Medulla oblongata (tissue), 1 donor: ENCODE data around the gene MYCBP2.
"Not testable (repeated sequence)": the region's sequence is repeated elsewhere in the genome, so short reads cannot be mapped to it uniquely, and the experiment has no call there.

Experiments used
- DNase-seq: peaks from one replicate; pipeline ENCODE4 v3.0.0-alpha.2; 2015; ENCODE audit errors: extremely low spot score

Gene MYCBP2

DNA sequence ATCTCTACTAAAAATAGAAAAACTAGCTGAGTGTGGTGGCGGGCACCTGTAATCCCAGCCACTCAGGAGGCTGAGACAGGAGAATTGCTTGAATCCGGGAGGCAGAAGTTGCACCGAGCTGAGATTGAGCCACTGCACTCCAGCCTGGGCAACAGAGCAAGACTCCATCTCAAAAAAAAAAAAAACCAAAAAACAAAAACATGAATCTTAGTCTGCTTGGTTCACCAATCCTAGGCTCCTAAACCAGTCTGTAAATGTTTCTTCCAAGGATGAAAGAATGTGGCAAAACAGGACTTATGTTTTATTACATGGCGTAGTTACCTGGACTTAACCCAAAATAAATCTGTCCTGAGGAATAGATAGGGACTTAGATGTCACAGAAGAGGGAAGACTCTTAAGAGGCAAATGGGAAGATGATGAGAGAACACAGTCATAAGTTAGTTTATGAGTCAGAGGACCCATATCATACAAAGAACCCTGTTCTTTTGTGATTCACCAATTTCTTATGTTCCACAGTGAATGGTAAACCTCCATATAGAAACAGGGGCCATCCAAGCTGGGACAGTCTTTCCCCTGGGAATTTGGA is 293.1 kb downstream of the MYCBP2 start:
- no peak for DNase-seq

- DNase-seq: no peak
These were observed 295.1 kb downstream of the MYCBP2 start for GRCh38 chr13:77031656-77032243.

- DNase-seq: no peak
These were observed 297.5 kb downstream of the MYCBP2 start for GRCh38 chr13:77029436-77029835.

GRCh38 chr13:77028202-77028601 is 298.7 kb downstream of the MYCBP2 start:
- peak; percentile 62 for DNase-seq

DNA sequence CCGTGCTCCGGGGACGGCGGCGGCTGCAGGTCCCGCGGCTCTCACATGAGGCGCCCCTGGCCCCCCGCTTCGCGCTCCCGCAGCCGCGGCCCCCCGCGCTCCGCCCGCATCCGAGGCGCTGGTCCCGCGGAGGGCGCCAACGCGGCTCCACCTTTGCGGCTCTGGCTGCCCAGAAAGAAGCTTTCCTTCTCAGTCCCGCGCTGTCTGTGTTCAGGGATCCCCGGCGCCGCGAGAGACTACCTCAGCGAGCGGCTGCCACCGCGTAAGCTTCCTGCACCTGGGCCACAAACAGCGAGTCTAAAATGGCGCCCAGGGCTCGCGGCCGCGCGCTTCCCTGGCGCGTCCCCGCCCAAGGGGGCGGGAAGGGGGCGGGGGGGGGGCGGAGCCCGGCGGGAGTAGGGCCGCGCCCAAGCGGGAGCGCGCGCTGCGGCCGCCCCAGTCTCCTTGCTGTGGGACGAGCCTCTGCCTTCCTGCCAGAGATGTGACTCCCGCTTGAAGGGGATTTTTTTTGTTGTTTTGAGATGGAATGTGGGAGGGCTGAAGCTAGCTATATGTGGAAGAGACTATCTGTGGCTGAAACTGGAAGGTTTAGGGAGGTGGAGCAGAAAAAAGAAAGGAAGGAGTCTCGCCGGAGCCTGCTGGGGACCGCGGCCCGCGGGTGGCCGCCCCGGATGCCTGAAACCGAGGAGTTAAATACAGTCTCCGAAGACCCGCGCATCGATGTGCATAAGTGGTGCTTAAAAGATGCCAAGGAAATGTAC is 299.9 kb downstream of the MYCBP2 start, which contains the start of gene FBXL3:
FBXL3 (minus strand) TSS at position 299 of the 761 bp plus-strand sequence. CDS start 5,299 bp downstream, outside the sequence.
- peak; percentile 90 for DNase-seq

GRCh38 chr13:77026255-77026860 is 300.5 kb downstream of the MYCBP2 start:
- peak; percentile 73 for DNase-seq

DNA sequence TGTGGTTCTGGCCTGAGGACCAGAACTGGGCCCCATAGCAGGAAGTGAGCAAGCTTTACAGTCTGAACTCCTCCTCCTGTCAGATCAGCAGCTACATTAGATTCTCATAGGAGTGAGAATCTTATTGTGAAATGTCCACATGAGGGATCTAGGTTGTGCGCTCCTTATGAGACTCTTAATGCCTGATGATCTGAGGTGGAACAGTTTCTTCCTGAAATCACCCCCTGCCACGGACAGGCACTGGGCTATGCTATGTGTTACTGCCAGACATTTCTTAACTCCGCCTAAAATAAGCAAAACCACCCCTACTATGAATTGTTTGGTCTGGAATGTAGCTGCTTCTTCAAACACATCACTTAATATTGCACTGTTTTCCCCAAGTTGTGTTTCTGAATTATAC is 304.6 kb downstream of the MYCBP2 start:
- DNase-seq: no peak

GRCh38 chr13:77019756-77020155 is 307.1 kb downstream of the MYCBP2 start:
- DNase-seq: no peak

GRCh38 chr13:77016888-77017623 is 309.8 kb downstream of the MYCBP2 start:
- no peak for DNase-seq

GRCh38 chr13:77016251-77016812 is 310.6 kb downstream of the MYCBP2 start:
- DNase-seq: no peak

DNA sequence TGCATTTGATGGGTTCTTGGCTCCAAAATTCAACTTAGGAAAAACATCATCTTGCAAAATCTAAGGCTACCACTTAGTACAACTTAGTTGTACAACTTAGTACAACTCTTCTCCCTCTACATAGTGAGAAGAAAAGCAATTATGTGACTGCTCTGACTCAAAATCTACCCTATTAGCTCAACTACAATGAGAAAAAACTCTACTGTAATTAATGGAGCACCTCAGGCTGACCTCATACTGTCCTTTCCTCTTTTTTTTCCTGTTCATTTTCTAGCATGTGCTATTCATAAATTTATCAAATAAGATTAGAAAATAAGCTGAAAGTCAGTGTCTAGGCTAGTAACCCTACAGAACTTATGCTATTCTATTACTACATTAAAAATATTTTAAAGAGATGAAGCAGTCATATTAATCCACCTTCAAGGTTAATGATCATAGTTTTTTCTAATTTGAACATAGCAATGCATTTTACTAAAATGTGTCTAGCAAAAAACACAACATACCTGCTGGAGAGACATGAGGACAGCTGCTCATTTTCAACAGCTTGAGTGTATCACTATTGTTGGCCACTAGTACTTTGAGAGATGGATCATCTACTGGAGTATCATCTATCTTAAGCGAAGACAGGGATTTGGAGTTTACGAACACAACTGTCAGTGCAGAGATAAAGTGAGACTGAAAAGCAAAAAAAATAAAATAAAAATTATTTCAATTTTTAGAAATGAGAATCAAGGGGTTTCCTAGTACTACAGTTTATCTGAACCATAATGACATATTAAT is 311.8 kb downstream of the MYCBP2 start:
- DNase-seq: no peak

DNA sequence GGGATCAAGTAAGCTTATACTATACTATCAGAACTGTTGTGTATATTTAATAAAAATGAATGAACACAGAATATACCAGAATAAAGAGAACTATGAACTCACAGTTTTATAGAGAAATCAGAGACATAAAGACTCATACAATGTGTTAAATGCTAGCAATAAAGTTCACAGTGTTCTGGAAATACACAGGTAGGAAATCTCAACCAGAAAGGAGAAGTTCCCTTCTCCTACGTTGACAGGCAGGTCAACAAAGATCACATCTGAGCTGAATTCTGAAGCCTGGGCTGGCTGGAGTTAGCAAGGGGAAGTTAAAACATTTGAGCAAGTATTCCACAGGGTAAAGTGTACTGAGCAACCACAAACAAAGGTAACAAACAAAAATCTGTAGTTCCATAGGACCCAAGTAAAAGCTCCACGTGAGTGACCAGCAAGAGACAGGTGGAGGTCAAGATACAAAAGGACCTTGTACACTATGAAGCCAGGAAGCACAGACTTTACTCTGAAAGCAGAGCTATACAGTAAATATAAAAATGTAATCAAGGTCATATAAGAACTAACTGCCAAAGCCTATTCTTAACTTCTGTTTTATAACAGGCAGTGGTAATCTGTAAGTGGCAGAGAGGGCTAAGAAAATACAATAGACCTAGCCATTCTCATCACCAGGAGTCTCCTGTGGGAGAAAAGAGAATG is 312.9 kb downstream of the MYCBP2 start:
- no peak for DNase-seq

DNA sequence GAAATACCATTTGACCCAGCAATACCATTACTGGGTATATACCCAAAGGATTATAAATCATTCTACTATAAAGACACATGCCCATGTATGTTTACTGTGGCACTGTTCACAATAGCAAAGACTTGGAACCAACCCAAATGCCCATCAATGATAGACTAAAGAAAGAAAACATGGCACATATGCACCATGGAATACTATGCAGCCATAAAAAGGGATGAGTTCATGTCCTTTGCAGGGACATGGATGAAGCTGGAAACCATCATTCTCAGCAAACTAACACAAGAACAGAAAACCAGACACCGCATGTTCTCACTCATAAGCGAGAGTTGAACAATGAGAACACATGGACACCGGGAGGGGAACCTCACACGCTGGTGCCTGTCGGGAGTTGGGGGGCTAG is 317.2 kb downstream of the MYCBP2 start:
- not testable (repeated sequence) for DNase-seq

GRCh38 chr13:77009011-77009410 is 317.9 kb downstream of the MYCBP2 start:
- DNase-seq: no peak

- DNase-seq: not testable (repeated sequence)
These were observed 318.6 kb downstream of the MYCBP2 start for GRCh38 chr13:77008337-77008736.

GRCh38 chr13:77002590-77003190 is 324.2 kb downstream of the MYCBP2 start:
- peak; percentile 49 for DNase-seq

- DNase-seq: no peak
These were observed 324.8 kb downstream of the MYCBP2 start for GRCh38 chr13:77001963-77002587.

DNA sequence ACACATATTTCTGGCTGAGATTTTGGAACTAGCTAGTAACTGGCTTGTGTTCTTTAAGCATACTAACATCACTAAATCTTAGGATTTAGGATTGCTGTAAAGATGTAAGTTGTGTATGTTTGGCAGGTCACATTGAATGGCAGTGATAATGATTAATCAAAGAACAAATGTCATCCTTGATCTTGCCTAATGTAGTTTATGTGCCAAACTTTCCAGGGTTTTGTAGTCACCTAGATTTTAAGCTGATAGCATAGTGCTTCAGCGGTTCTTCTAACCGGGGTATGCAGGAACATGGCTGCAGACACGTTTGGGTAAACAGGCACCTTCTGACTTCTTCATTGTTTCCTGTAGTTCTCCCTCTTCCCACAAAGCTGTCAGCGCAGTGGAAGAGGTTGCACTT is 325.4 kb downstream of the MYCBP2 start:
- DNase-seq: no peak

DNA sequence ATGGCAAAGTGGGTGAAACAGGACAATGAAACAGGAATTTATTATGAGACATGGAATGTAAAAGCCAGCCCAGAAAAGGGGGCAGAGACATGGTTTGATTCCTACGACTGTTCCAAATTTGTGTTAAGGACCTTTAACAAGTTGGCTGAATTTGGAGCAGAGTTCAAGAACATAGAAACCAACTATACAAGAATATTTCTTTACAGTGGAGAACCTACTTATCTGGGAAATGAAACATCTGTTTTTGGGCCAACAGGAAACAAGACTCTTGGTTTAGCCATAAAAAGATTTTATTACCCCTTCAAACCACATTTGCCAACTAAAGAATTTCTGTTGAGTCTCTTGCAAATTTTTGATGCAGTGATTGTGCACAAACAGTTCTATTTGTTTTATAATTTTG is 326.4 kb downstream of the MYCBP2 start:
- no peak for DNase-seq
